K562 (cell line): ENCODE measurements around the gene ZBTB8B. TPM values are rescaled to one million over a fixed set of nuclear protein-coding genes. Genes with fewer than 3 reads are reported as not detected.

Experiments
- ADNP ChIP-seq: fragments of 200-800 bp; sonication (Bioruptor generic); IDR thresholded peaks from 2 replicates; pipeline ENCODE4 v1.6.1; 2016; ENCODE audit warnings: missing genetic modification characterization, missing compliant biosample characterization
- BCOR ChIP-seq: fragments of 450-650 bp; IDR thresholded peaks from 2 replicates; pipeline ENCODE4 v1.6.1; 2016
- HDAC3 ChIP-seq: fragments of 450-650 bp; IDR thresholded peaks from 2 replicates; pipeline ENCODE4 v1.6.1; 2018; ENCODE audit warnings: borderline replicate concordance, mild to moderate bottlenecking, moderate library complexity; ENCODE audit not compliant: partially characterized antibody
- MYC ChIP-seq, 2 experiments: fragments of 250-450 bp in 1 of 2; sonication (Bioruptor Pico) in 1 of 2; IDR thresholded peaks; 2 replicates each; pipeline versions ENCODE4 v1.5.1 to v1.6.1; 2012 to 2021; ENCODE audit warnings: low read depth in 2 of 2, borderline replicate concordance in 1 of 2, improper control_type of control experiment in 1 of 2, low read length in 1 of 2, mild to moderate bottlenecking in 1 of 2, moderate library complexity in 1 of 2
- NONO ChIP-seq, 2 experiments: fragments of 200-400 bp in 1 of 2; fragments of 450-650 bp in 1 of 2; formaldehyde crosslinking in 1 of 2; IDR thresholded peaks; 2 replicates each; pipeline ENCODE4 v1.6.1; 2017; ENCODE audit warnings: low read depth in 2 of 2, mild to moderate bottlenecking in 2 of 2, moderate library complexity in 2 of 2, low read length in 1 of 2
- WHSC1 ChIP-seq: IDR thresholded peaks from one replicate; pipeline ENCODE4 v1.6.1; 2012; ENCODE audit warnings: low read length, control low read depth, inconsistent platforms
- ZKSCAN3 ChIP-seq: fragments of 250-450 bp; sonication (Bioruptor Pico); IDR thresholded peaks from 2 replicates; pipeline ENCODE4 v1.4.0; 2020
- ZNF133 ChIP-seq: fragments of 250-450 bp; sonication (Bioruptor Pico); IDR thresholded peaks from 2 replicates; pipeline ENCODE4 v1.4.0; 2020; ENCODE audit warnings: mild to moderate bottlenecking
- ZNF699 ChIP-seq: fragments of 250-450 bp; sonication (Bioruptor Pico); IDR thresholded peaks from 2 replicates; pipeline ENCODE4 v1.8.0; 2021; ENCODE audit warnings: mild to moderate bottlenecking, moderate library complexity; ENCODE audit not compliant: insufficient replicate concordance
- ZNF76 ChIP-seq: fragments of 250-450 bp; sonication (Bioruptor Pico); IDR thresholded peaks from 2 replicates; pipeline ENCODE4 v1.4.0; 2020; ENCODE audit warnings: mild to moderate bottlenecking, moderate library complexity, borderline replicate concordance
- polyA plus RNA-seq, 8 experiments: library from polyadenylated mRNA; depleted of rRNA in 4 of 8; stranded (reverse) in 5 of 8; unstranded in 3 of 8; fragments of >200 nt; fragmentation: Nextera tagmentation in 2 of 8; fragmentation: Illumina TruSeq in 1 of 8; extraction: Ambion mirVana in 2 of 8; extraction: Trizol in 1 of 8; gene quantifications; 2 replicates each; pipeline versions ENCODE4 v1.2.1 to v1.2.3, GENCODE V29; 2011 to 2014; ENCODE audit warnings: inconsistent platforms in 1 of 8, missing spikeins in 1 of 8
- total RNA-seq, 7 experiments: library from RNA; depleted of rRNA in 6 of 7; stranded (reverse); fragments of >200 nt in 6 of 7; fragmentation: Illumina TruSeq in 2 of 7; extraction: Trizol in 2 of 7; gene quantifications; 2 replicates each; pipeline versions ENCODE4 v1.2.1 to v1.2.3, GENCODE V29; 2011 to 2021; ENCODE audit warnings: low replicate concordance in 1 of 7
- TF ChIP-seq, protein P1 (sequence below), 2 experiments: fragments of 450-650 bp; formaldehyde crosslinking in 1 of 2; IDR thresholded peaks; 2 replicates each; pipeline versions ENCODE4 v1.4.0 to v1.6.1; 2014 to 2020; ENCODE audit warnings: mild to moderate bottlenecking in 2 of 2, borderline replicate concordance in 1 of 2, low read depth in 1 of 2
- TF ChIP-seq, protein P2 (sequence below), 2 experiments: fragments of 450-650 bp; IDR thresholded peaks; 2 replicates each; pipeline ENCODE4 v1.6.1; 2018; ENCODE audit warnings: mild to moderate bottlenecking in 2 of 2, low read depth in 1 of 2; ENCODE audit not compliant: partially characterized antibody in 2 of 2

ZBTB8B gene
- total and polyA plus RNA-seq, 9 of the 15 experiments (the other 6 are each of a cell fraction or from before 2014, with no cell fraction given): not detected

DNA sequence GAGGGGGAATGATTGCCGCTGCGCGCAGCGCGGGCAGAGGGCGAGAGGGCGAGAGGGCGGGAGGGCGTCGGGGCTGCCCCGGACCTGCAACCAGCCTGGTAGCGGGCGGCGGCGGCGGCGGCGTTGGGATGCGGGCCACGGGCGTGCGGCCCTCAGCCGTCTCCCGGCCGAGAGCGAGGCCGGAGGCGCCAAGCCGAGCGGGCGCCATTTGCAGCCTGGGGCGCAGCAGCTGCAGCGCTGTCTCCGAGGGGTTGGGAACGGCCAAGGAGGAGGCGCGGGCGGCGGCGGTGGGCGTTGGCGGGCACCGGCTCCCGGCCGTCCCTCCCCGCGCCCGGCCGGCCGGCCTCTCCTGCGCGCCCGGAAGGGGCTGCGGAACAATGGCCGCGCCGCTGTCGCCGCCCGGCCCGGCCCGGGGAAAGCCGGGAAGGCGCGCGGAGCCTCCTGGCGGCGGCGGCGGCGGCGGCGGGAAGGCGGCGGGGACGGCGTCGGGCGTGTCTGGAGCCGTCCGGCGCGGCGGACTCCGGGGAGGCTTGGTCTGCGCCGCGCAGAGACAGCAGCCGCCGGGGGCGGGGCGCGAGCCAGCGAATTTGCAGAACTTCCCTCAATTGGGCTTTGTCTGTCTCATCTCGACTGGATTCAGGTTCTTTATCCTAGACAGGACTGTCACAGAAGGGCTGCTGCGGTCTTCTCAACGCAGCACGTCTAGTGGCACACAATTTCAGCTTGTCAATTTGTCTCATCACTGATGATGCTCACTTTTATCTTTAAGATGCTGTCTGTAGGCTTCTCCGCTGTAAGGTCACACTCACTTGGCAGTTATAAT is 35.7 kb downstream of the ZBTB8B start (continued):
- TF ChIP-seq, protein P1, sequence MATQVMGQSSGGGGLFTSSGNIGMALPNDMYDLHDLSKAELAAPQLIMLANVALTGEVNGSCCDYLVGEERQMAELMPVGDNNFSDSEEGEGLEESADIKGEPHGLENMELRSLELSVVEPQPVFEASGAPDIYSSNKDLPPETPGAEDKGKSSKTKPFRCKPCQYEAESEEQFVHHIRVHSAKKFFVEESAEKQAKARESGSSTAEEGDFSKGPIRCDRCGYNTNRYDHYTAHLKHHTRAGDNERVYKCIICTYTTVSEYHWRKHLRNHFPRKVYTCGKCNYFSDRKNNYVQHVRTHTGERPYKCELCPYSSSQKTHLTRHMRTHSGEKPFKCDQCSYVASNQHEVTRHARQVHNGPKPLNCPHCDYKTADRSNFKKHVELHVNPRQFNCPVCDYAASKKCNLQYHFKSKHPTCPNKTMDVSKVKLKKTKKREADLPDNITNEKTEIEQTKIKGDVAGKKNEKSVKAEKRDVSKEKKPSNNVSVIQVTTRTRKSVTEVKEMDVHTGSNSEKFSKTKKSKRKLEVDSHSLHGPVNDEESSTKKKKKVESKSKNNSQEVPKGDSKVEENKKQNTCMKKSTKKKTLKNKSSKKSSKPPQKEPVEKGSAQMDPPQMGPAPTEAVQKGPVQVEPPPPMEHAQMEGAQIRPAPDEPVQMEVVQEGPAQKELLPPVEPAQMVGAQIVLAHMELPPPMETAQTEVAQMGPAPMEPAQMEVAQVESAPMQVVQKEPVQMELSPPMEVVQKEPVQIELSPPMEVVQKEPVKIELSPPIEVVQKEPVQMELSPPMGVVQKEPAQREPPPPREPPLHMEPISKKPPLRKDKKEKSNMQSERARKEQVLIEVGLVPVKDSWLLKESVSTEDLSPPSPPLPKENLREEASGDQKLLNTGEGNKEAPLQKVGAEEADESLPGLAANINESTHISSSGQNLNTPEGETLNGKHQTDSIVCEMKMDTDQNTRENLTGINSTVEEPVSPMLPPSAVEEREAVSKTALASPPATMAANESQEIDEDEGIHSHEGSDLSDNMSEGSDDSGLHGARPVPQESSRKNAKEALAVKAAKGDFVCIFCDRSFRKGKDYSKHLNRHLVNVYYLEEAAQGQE (IDR thresholded peaks at IDR 0.05; ENCODE audit: borderline replicate concordance): peak; percentile 48
- TF ChIP-seq, protein P1 (CRISPR knock-in tag; IDR thresholded peaks at IDR 0.05; ENCODE audit: low read depth): peak; percentile 78; the same call in 1 of the 2 replicates
- TF ChIP-seq NONO (IDR thresholded peaks at IDR 0.05; ENCODE audit: low read depth in 2 of 2, low read length in 1 of 2): peak; percentile 91; a peak in 3 of 4 replicates
- no peak for TF ChIP-seq ADNP (tag)
- TF ChIP-seq MYC (IDR thresholded peaks at IDR 0.05; ENCODE audit: low read depth, low read length): no peak
- no peak for TF ChIP-seq MYC (CRISPR knock-in tag; IDR thresholded peaks at IDR 0.05; ENCODE audit: borderline replicate concordance, low read depth)
- TF ChIP-seq BCOR: no peak
- no peak for TF ChIP-seq ZNF76 (CRISPR knock-in tag)
- no peak for TF ChIP-seq WHSC1
- TF ChIP-seq ZKSCAN3 (CRISPR knock-in tag): no peak
- no peak for TF ChIP-seq ZNF699 (CRISPR knock-in tag)
- TF ChIP-seq, protein P2, sequence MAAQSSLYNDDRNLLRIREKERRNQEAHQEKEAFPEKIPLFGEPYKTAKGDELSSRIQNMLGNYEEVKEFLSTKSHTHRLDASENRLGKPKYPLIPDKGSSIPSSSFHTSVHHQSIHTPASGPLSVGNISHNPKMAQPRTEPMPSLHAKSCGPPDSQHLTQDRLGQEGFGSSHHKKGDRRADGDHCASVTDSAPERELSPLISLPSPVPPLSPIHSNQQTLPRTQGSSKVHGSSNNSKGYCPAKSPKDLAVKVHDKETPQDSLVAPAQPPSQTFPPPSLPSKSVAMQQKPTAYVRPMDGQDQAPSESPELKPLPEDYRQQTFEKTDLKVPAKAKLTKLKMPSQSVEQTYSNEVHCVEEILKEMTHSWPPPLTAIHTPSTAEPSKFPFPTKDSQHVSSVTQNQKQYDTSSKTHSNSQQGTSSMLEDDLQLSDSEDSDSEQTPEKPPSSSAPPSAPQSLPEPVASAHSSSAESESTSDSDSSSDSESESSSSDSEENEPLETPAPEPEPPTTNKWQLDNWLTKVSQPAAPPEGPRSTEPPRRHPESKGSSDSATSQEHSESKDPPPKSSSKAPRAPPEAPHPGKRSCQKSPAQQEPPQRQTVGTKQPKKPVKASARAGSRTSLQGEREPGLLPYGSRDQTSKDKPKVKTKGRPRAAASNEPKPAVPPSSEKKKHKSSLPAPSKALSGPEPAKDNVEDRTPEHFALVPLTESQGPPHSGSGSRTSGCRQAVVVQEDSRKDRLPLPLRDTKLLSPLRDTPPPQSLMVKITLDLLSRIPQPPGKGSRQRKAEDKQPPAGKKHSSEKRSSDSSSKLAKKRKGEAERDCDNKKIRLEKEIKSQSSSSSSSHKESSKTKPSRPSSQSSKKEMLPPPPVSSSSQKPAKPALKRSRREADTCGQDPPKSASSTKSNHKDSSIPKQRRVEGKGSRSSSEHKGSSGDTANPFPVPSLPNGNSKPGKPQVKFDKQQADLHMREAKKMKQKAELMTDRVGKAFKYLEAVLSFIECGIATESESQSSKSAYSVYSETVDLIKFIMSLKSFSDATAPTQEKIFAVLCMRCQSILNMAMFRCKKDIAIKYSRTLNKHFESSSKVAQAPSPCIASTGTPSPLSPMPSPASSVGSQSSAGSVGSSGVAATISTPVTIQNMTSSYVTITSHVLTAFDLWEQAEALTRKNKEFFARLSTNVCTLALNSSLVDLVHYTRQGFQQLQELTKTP (IDR thresholded peaks at IDR 0.05; ENCODE audit: low read depth in 1 of 2, partially characterized antibody in 2 of 2): no peak
- no peak for TF ChIP-seq HDAC3
- TF ChIP-seq ZNF133 (CRISPR knock-in tag): no peak
